Measurements from ENCODE around the gene PIP5K1A. TPM values are rescaled to one million over a fixed set of nuclear protein-coding genes. Genes with fewer than 3 reads are reported as not detected.
A peak's percentile ranks its signal among the peaks of the same experiment; 100 is the strongest.

PIP5K1A gene
- total and polyA plus RNA-seq, 4 donors: 21.7 to 120 (median 37.5) TPM

- peaks cover 0 to 15% (median 8%) of the 10 kb centered on the region in 5 donors for H3K4me1 ChIP-seq (ENCODE audit: control insufficient read depth in 5 of 5, insufficient read depth in 5 of 5, low read length in 5 of 5)
- H3K36me3 ChIP-seq (ENCODE audit: control insufficient read depth in 4 of 4, insufficient read depth in 4 of 4, low read length in 4 of 4): peaks cover under 1 to 10% (median 3%) of the 10 kb centered on the region in 4 donors
- peak; percentile 42 for TF ChIP-seq CTCF (IDR thresholded peaks at IDR 0.05; ENCODE audit: control extremely low read depth, extremely low read depth)
- H3K27ac ChIP-seq (ENCODE audit: low read depth in 1 of 2, low read length in 1 of 2): peak overlapping the region; percentile 97 to 98
- peak overlapping the region; percentile 97 to 99 for H3K9ac ChIP-seq (ENCODE audit: insufficient read depth in 1 of 2, low read length in 2 of 2)
- ATAC-seq (ENCODE audit: insufficient read depth, low FRiP score): peak; percentile 66
- H3K4me3 ChIP-seq: peak overlapping the region; percentile 61
- H3K27me3 ChIP-seq (ENCODE audit: control insufficient read depth in 3 of 3, insufficient read depth in 3 of 3, low read length in 2 of 3): peaks cover 0 to 2% (median 0%) of the 10 kb centered on the region in 3 donors
- WGBS, 2 donors: 0% methylated on average over 44 to 48 of the region's 48 CpGs
- no peaks in the 10 kb centered on the region for H3K9me3 ChIP-seq (ENCODE audit: control insufficient read depth in 4 of 4, insufficient read depth in 3 of 4, low read length in 3 of 4)
- peak; percentile 98 to 99 (median 99) for DNase-seq
Observed at GRCh38 chr1:151281225-151281968, 83.0 kb downstream of the PIP5K1A start.

GRCh38 chr1:151281969-151282882 lies 83.9 kb downstream of the PIP5K1A start, which contains the start of gene ZNF687:
Gene ZNF687, plus strand, starts transcription at chr1:151282299. Its CDS starts 3,993 bp downstream, at chr1:151286292.
- Histone ChIP-seq H3K9me3 (ENCODE audit: control insufficient read depth in 4 of 4, insufficient read depth in 3 of 4, low read length in 3 of 4) (no peaks in the 10 kb centered on the region), H3K27me3 (ENCODE audit: control insufficient read depth in 3 of 3, insufficient read depth in 3 of 3, low read length in 2 of 3) (peaks cover 0 to under 1% (median 0%) of the 10 kb centered on the region in 3 donors), H3K36me3 (ENCODE audit: control insufficient read depth in 4 of 4, insufficient read depth in 4 of 4, low read length in 4 of 4) (peaks cover 4 to 16% (median 11%) of the 10 kb centered on the region in 4 donors), H3K27ac (ENCODE audit: low read depth in 1 of 2, low read length in 1 of 2) (peak within 1 kb of the TSS; percentile 97 to 98), H3K4me1 (ENCODE audit: control insufficient read depth in 5 of 5, insufficient read depth in 5 of 5, low read length in 5 of 5) (peaks cover 0 to 15% (median 8%) of the 10 kb centered on the region in 5 donors), H3K9ac (ENCODE audit: insufficient read depth in 1 of 2, low read length in 2 of 2) (peak within 1 kb of the TSS; percentile 97 to 99), H3K4me3 (peak within 1 kb of the TSS; percentile 61)
- WGBS, 2 donors: 0 to 1% methylated on average over 58 to 74 of the region's 74 CpGs
- peak; percentile 91 for ATAC-seq (ENCODE audit: insufficient read depth, low FRiP score)
- DNase-seq: peak; percentile 100
- TF ChIP-seq CTCF (IDR thresholded peaks at IDR 0.05; ENCODE audit: control extremely low read depth, extremely low read depth): no peak

- Histone ChIP-seq H3K36me3 (ENCODE audit: control insufficient read depth in 4 of 4, insufficient read depth in 4 of 4, low read length in 4 of 4) (peaks cover 4 to 20% (median 18%) of the 10 kb centered on the region in 4 donors), H3K9me3 (ENCODE audit: control insufficient read depth in 4 of 4, insufficient read depth in 3 of 4, low read length in 3 of 4) (no peaks in the 10 kb centered on the region), H3K27ac (ENCODE audit: low read depth in 1 of 2, low read length in 1 of 2) (peak overlapping the region; percentile 92 to 98), H3K27me3 (ENCODE audit: control insufficient read depth in 3 of 3, insufficient read depth in 3 of 3, low read length in 2 of 3) (no peaks in the 10 kb centered on the region), H3K4me3 (peak overlapping the region; percentile 56), H3K9ac (ENCODE audit: insufficient read depth in 1 of 2, low read length in 2 of 2) (peak overlapping the region; percentile 16 to 29), H3K4me1 (ENCODE audit: control insufficient read depth in 5 of 5, insufficient read depth in 5 of 5, low read length in 5 of 5) (peaks cover 0 to 15% (median 8%) of the 10 kb centered on the region in 5 donors)
- ATAC-seq (ENCODE audit: insufficient read depth, low FRiP score) (no peak), DNase-seq (peak in 2 of 3 donors; percentile 47 to 52)
- 8% methylated on average over 41 to 44 of the region's 44 CpGs for WGBS, 2 donors
- no peak for TF ChIP-seq CTCF (IDR thresholded peaks at IDR 0.05; ENCODE audit: control extremely low read depth, extremely low read depth)
Observed at GRCh38 chr1:151282883-151283725, 84.8 kb downstream of the PIP5K1A start.

Measured in lung (tissue), 12 donors.